Activated T-helper 17 cell treated with anti-CD3 and anti-CD28 coated beads, Interleukin-2, amount 50 U/mL, for 72 hours (primary cell): Measurements from ENCODE around the gene SLC9A9. TPM values are rescaled to one million over a fixed set of nuclear protein-coding genes. Genes with fewer than 3 reads are reported as not detected.
A peak's percentile ranks its signal among the peaks of the same experiment; 100 is the strongest.

Experiments
- ATAC-seq: fragments of 150-1000 bp; cut with Tn5 transposase; replicated peaks from 2 replicates; pipeline ENCODE4 v1.10.0; 2021; ENCODE audit warnings: mild to moderate bottlenecking, moderate library complexity
- H3K27ac Mint-ChIP-seq: one replicate; pipeline ENCODE4 v1.8.0; 2022; ENCODE audit warnings: mixed read lengths
- H3K27me3 Mint-ChIP-seq: one replicate; pipeline ENCODE4 v1.8.0; 2022; ENCODE audit warnings: mixed read lengths
- H3K36me3 Mint-ChIP-seq: one replicate; pipeline ENCODE4 v1.8.0; 2022; ENCODE audit warnings: low read depth, mild to moderate bottlenecking, mixed read lengths
- H3K4me1 Mint-ChIP-seq: one replicate; pipeline ENCODE4 v1.8.0; 2022; ENCODE audit warnings: mixed read lengths
- H3K4me3 Mint-ChIP-seq: one replicate; pipeline ENCODE4 v1.8.0; 2022; ENCODE audit warnings: mild to moderate bottlenecking, mixed read lengths
- H3K9me3 Mint-ChIP-seq: one replicate; pipeline ENCODE4 v1.8.0; 2022; ENCODE audit warnings: mixed read lengths
- total RNA-seq, 2 donors: library from RNA; stranded (reverse); gene quantifications; one replicate each; pipeline ENCODE4 v1.2.3, GENCODE V29; 2022

The SLC9A9 gene
- total RNA-seq, 2 donors from 2014 or later: 4.0 to 15.2 TPM

DNA sequence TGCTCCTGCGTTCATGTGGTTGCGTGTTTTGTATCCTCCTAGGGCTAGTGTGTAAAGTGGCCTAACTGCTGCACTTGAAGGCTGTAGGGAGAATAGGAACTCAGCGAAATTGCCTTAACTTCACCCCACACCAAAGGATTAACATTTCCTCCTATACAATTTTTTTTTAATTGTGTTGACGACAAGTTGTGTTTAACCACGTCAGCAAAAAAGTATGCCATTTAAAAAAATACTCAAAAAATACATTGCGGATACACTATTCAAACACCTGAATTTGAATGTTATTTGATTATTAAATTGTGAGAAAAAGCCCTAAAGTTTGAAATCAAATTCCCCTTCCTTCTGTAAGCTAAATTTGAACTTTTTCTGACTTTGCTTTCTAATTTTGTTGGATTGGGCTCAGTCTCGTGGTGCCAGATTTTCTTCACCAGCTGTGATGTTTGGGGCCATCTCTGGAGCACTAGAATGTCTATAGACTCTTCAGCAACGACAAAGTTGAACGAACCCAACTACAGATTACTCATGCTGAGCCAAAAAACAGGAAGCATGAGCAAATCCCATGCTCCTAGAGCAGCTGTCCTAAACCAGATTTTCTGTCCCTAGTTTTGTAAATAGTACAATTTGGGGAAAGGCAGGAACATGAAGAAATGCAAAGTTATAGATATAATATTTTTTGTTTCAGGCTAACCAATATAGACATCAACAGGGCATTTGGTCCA, 8.1 kb upstream of the SLC9A9 start:
- Mint-ChIP-seq H3K4me1 (peaks cover 6% of the 10 kb centered on the region), H3K27me3 (peaks cover 3% of the 10 kb centered on the region), H3K4me3 (no peak overlapping the region), H3K27ac (no peak overlapping the region), H3K36me3 (no peaks in the 10 kb centered on the region), H3K9me3 (peaks cover 6% of the 10 kb centered on the region)
- no peak for ATAC-seq

GRCh38 chr3:143855183-143855582, 6.9 kb upstream of the SLC9A9 start:
- peak; percentile 47 for ATAC-seq
- Mint-ChIP-seq H3K27ac (no peak overlapping the region), H3K36me3 (no peaks in the 10 kb centered on the region), H3K4me1 (peaks cover 10% of the 10 kb centered on the region), H3K27me3 (no peaks in the 10 kb centered on the region), H3K4me3 (no peak overlapping the region), H3K9me3 (no peaks in the 10 kb centered on the region)

DNA sequence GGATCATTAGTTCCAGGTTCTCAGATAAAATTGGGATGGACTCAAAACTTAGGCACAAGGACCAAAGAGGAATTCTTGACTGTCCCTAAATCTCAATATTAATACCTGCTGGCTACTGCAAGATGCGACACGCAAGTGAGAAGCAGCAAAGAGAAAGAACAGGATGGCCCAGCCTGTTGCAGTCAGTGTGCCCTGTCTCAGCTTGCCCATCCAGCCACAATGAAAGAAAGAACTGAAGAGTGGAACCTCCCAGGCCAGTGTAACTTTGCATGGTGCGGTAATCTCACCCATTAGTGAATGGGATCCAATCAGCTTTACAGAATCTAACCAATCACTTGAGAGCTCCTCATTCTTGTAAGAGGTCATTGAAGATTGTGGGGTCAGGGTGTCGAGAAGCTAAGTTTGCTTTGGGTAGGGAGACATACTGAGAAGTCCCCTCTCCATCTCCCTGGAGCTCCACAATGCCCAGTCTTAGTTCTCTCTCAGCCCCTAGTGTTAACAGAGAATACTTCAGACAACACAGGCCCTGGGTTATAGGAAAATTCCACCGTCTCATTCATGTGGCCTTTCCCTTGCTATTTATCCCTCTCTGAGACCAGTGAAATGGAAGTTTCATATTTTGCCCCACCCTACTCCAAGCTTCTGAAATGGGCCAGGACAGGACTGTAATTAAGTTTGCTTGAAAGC, 3.2 kb upstream of the SLC9A9 start:
- Mint-ChIP-seq H3K27ac (no peak overlapping the region), H3K36me3 (no peaks in the 10 kb centered on the region), H3K27me3 (no peaks in the 10 kb centered on the region), H3K9me3 (no peaks in the 10 kb centered on the region), H3K4me1 (peaks cover 39% of the 10 kb centered on the region), H3K4me3 (no peak overlapping the region)
- ATAC-seq: no peak

GRCh38 chr3:143850877-143851276, 2.6 kb upstream of the SLC9A9 start:
- Mint-ChIP-seq H3K4me3 (no peak overlapping the region), H3K27ac (no peak overlapping the region), H3K9me3 (no peaks in the 10 kb centered on the region), H3K4me1 (peaks cover 39% of the 10 kb centered on the region), H3K27me3 (no peaks in the 10 kb centered on the region), H3K36me3 (no peaks in the 10 kb centered on the region)
- ATAC-seq: no peak

DNA sequence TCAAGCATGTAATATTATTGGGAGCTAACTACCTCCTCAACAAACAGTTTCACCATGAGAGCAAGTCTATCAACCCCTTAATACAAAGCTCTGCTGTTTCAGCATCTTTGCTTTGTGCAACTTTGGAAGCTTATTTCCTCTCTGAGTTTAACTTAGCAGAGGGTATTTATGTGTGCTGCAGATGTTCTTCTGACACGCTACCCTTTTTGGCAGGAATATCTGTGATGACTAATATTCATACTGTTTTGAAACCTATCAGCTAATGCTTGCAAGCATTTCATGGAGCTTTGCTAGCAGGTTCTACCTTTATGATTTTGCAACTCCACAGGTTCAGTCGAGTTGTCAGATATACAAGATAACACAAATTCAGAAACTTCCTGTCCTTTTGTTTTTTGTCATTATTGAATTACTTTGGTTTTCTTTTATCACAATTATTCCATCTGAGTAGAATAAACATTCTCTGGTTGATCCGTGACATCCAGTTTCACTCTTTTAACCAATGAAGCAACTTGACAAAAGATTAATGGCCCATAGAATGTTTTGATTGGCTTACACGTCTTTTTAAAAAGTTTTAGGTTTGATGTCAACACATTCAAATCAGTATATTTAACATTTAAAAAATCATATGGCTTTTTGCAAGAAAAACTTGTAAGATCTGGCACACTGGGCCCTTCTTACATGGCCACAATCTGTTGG, 1.7 kb upstream of the SLC9A9 start:
- no peaks in the 10 kb centered on the region for H3K27me3 Mint-ChIP-seq
- peak overlapping the region; percentile 94 for H3K27ac Mint-ChIP-seq
- H3K4me1 Mint-ChIP-seq: peaks cover 35% of the 10 kb centered on the region
- H3K36me3 Mint-ChIP-seq: no peaks in the 10 kb centered on the region
- no peaks in the 10 kb centered on the region for H3K9me3 Mint-ChIP-seq
- ATAC-seq: no peak
- H3K4me3 Mint-ChIP-seq: peak overlapping the region; percentile 98

GRCh38 chr3:143848704-143849103, 436 bp upstream of the SLC9A9 start:
- Mint-ChIP-seq H3K4me1 (peaks cover 32% of the 10 kb centered on the region), H3K4me3 (peak overlapping the region; percentile 98), H3K27me3 (no peaks in the 10 kb centered on the region), H3K9me3 (no peaks in the 10 kb centered on the region), H3K36me3 (no peaks in the 10 kb centered on the region), H3K27ac (peak overlapping the region; percentile 94)
- ATAC-seq: peak; percentile 71

- Mint-ChIP-seq H3K36me3 (no peaks in the 10 kb centered on the region), H3K4me3 (no peak overlapping the region), H3K27me3 (no peaks in the 10 kb centered on the region), H3K27ac (no peak overlapping the region), H3K9me3 (no peaks in the 10 kb centered on the region), H3K4me1 (peaks cover 29% of the 10 kb centered on the region)
- no peak for ATAC-seq
Measured at GRCh38 chr3:143843587-143843986, 4.7 kb downstream of the SLC9A9 start.

- H3K4me3 Mint-ChIP-seq: peak overlapping the region; percentile 48
- H3K36me3 Mint-ChIP-seq: no peaks in the 10 kb centered on the region
- H3K4me1 Mint-ChIP-seq: peaks cover 17% of the 10 kb centered on the region
- no peak overlapping the region for H3K27ac Mint-ChIP-seq
- H3K27me3 Mint-ChIP-seq: no peaks in the 10 kb centered on the region
- H3K9me3 Mint-ChIP-seq: no peaks in the 10 kb centered on the region
- peak; percentile 37 for ATAC-seq
Measured at GRCh38 chr3:143840636-143841035, 7.6 kb downstream of the SLC9A9 start.

DNA sequence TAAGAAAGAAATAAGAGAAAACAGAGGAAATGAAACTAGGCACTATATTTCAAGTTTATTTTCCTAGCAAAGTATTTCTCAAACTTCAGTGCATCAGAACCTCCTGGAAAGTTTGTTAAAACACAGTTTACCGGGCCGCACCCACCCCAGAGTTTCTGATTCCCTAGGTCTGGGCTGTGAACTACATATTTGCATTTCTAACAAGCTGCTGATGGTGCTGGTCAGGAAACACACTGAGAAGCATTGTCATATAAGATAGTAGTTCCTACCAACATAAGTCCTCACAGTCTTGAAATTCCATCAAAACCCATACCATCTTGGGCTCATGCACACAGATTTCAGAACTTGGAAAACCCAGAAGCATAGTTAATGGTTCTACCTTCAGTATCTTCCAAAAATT, 8.3 kb downstream of the SLC9A9 start:
- H3K9me3 Mint-ChIP-seq: no peaks in the 10 kb centered on the region
- H3K27ac Mint-ChIP-seq: no peak overlapping the region
- no peaks in the 10 kb centered on the region for H3K27me3 Mint-ChIP-seq
- no peaks in the 10 kb centered on the region for H3K36me3 Mint-ChIP-seq
- no peak for ATAC-seq
- peaks cover 23% of the 10 kb centered on the region for H3K4me1 Mint-ChIP-seq
- peak overlapping the region; percentile 15 for H3K4me3 Mint-ChIP-seq

DNA sequence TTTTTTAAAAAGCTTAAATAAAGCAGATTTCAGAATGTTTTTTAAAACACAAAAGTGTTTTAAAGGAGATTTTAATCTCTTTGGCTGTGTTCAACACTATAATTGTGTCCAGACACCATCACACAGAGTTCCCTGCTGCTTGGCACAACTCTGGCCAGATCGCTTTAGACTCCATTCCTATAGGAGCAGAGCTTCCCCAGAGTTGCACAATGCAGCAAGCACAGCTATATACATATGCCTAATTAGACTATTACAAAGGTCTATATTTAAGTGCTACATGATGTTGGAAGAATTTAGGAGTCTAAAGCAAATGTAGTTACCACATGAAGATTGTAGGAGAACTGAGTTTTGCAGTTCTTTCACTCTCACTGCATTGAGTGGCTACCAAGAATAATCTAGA, 11.2 kb downstream of the SLC9A9 start:
- no peaks in the 10 kb centered on the region for H3K27me3 Mint-ChIP-seq
- H3K36me3 Mint-ChIP-seq: no peaks in the 10 kb centered on the region
- H3K9me3 Mint-ChIP-seq: no peaks in the 10 kb centered on the region
- no peak overlapping the region for H3K27ac Mint-ChIP-seq
- H3K4me3 Mint-ChIP-seq: no peak overlapping the region
- H3K4me1 Mint-ChIP-seq: peaks cover 34% of the 10 kb centered on the region
- no peak for ATAC-seq

DNA sequence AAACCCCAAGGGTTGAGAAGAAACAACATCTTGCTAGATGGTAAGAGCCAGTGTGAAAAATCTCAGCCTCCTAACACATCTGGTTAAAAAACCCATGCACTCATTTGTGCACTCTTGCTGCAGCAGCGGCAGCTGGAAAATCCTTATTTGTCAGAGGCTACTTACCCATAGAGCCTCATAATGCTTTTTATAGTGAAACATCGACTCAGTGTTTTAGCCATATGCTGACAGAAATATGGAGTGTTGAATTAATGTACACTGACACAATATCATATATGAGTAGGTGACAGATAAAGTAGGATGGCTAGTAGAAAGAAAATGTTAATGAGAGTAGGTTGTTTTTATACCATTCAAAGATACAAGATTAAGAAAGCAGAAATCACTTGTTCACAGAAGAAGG, 13.0 kb downstream of the SLC9A9 start:
- peaks cover 33% of the 10 kb centered on the region for H3K4me1 Mint-ChIP-seq
- no peaks in the 10 kb centered on the region for H3K9me3 Mint-ChIP-seq
- ATAC-seq: peak; percentile 62
- H3K27ac Mint-ChIP-seq: peak overlapping the region; percentile 59
- H3K27me3 Mint-ChIP-seq: no peaks in the 10 kb centered on the region
- peak overlapping the region; percentile 54 for H3K4me3 Mint-ChIP-seq
- H3K36me3 Mint-ChIP-seq: no peaks in the 10 kb centered on the region

- no peaks in the 10 kb centered on the region for H3K9me3 Mint-ChIP-seq
- H3K27me3 Mint-ChIP-seq: no peaks in the 10 kb centered on the region
- peak overlapping the region; percentile 57 for H3K4me3 Mint-ChIP-seq
- H3K27ac Mint-ChIP-seq: peak overlapping the region; percentile 67
- H3K4me1 Mint-ChIP-seq: peaks cover 29% of the 10 kb centered on the region
- H3K36me3 Mint-ChIP-seq: no peaks in the 10 kb centered on the region
- ATAC-seq: peak; percentile 76
Measured at GRCh38 chr3:143832433-143832832, 15.8 kb downstream of the SLC9A9 start.

DNA sequence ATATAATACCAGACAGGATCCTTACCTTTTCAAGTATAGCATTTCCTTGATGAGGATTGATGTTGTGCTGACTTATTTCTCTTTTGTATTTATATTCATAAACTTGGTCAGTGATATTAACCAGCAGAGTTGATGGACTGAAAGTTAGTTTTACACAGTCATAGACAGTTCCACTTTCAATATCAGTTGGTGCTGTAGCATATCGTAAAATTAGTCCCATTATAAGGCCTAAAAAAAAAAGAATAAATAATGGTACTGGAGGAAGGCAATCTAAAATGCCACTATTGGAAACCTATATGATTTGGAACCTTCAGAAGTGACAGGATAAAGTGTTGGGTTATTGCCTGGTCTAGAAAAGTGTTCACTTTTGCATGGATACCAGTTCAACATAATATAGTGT, 16.3 kb downstream of the SLC9A9 start:
- Mint-ChIP-seq H3K36me3 (no peaks in the 10 kb centered on the region), H3K27ac (peak overlapping the region; percentile 67), H3K9me3 (no peaks in the 10 kb centered on the region), H3K4me1 (peaks cover 29% of the 10 kb centered on the region), H3K27me3 (no peaks in the 10 kb centered on the region), H3K4me3 (peak overlapping the region; percentile 57)
- ATAC-seq: peak; percentile 62

DNA sequence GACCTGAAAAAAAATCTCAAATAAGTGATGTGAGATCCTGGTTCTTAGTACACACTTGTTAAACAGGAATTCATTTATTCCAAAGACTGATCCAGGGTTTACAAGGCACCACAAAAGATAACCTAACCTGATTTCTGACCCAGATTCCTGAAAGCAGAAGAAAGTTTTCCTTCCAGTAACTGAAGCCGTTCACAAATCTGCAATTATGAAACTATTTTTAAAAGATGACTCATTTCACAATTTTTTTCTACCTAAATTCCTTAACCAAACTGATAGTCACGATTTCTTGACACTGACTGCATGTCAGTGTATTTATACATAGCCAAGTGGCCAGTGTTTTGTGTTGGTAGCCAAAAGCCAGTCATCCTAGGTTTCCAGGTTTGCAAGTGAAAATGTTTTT, 17.1 kb downstream of the SLC9A9 start:
- H3K4me1 Mint-ChIP-seq: peaks cover 36% of the 10 kb centered on the region
- H3K27me3 Mint-ChIP-seq: no peaks in the 10 kb centered on the region
- H3K4me3 Mint-ChIP-seq: peak overlapping the region; percentile 57
- peak; percentile 40 for ATAC-seq
- no peaks in the 10 kb centered on the region for H3K36me3 Mint-ChIP-seq
- peaks cover 3% of the 10 kb centered on the region for H3K9me3 Mint-ChIP-seq
- peak overlapping the region; percentile 70 for H3K27ac Mint-ChIP-seq

DNA sequence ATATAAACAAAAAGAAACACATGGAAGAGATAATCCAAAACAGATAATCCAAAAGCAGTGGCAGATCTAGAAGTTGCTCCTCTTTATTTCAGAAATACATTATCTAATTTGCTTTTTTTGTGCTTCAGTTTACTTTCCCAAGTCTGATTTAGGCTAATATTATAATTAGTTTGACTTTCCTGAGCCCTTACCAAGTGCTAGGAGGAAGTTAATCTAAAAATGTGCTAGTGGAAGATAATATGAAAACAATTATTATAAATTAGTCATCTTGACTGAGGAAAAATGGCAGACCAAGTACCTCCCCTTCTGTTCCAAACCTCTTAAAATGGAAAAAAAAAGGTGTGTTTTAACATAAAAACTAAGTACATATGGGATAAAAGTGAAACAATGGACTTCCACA, 17.5 kb downstream of the SLC9A9 start:
- Mint-ChIP-seq H3K27ac (peak overlapping the region; percentile 70), H3K9me3 (peaks cover 4% of the 10 kb centered on the region), H3K27me3 (no peaks in the 10 kb centered on the region), H3K36me3 (no peaks in the 10 kb centered on the region), H3K4me3 (peak overlapping the region; percentile 57), H3K4me1 (peaks cover 38% of the 10 kb centered on the region)
- ATAC-seq: no peak
